Measurements from ENCODE around the gene ARHGAP8. TPM values are rescaled to one million over a fixed set of nuclear protein-coding genes. Genes with fewer than 3 reads are reported as not detected.

Gene ARHGAP8
- total RNA-seq, 1 donor from 2014 or later = 2.8 TPM

DNA sequence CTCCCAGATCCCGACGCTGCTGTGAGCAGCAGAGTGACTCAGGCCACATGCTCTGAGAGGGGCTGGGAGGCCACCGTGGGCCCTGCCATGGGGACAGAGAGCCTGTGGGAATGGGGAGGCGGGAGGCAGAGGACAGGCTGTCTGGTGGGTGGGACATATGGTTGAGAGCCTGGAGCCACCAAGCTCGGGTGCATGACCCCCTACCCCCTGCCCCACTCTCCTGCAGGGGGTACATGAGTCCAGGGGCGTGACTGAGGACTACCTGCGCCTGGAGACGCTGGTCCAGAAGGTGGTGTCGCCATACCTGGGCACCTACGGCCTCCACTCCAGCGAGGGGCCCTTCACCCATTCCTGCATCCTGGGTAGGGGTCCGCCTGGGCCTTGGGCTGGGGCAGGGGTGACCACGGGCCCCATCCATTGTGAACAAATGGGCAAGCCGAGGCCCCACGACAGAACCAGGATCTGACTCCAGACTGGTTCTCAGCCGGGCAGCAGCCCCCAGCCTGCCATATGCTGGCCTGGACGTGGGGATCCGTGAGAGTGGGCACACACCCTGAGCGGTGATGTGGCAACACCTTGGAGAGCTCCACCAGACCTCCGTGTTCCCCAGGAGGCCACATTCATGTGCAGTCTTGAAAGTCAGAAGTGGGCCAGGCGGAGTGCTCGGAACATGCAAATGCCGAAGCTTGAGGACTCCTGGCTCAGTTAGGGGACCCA lies 17.4 kb upstream of the ARHGAP8 start:
- peaks cover 5% of the 10 kb centered on the region for H3K36me3 Mint-ChIP-seq (ENCODE audit: low read depth, unreplicated experiment)
- H3K27me3 Mint-ChIP-seq (ENCODE audit: low read depth, unreplicated experiment) = no peaks in the 10 kb centered on the region
- no peaks in the 10 kb centered on the region for H3K9me3 Mint-ChIP-seq (ENCODE audit: unreplicated experiment)
- H2AFZ ChIP-seq (ENCODE audit: low read depth, low read length) = no peak overlapping the region
- peaks cover 23% of the 10 kb centered on the region for H4K20me1 ChIP-seq (ENCODE audit: insufficient read depth, low read length)
- H3K4me1 Mint-ChIP-seq (ENCODE audit: low read depth, unreplicated experiment) = peaks cover 4% of the 10 kb centered on the region
- H3K9me3 ChIP-seq (ENCODE audit: insufficient read depth, low read depth, low read length) = no peaks in the 10 kb centered on the region
- no peak overlapping the region for H3K9ac ChIP-seq (ENCODE audit: low read length)
- no peaks in the 10 kb centered on the region for H3K36me3 ChIP-seq (ENCODE audit: insufficient read depth, low read length)
- no peaks in the 10 kb centered on the region for H3K79me2 ChIP-seq (ENCODE audit: insufficient read depth, low read length)
- H3K4me3 Mint-ChIP-seq (ENCODE audit: unreplicated experiment) = no peak overlapping the region
- no peak overlapping the region for H3K4me2 ChIP-seq (ENCODE audit: low read length)
- H3K27ac Mint-ChIP-seq (ENCODE audit: unreplicated experiment) = no peak overlapping the region
- no peak overlapping the region for H3K4me3 ChIP-seq (ENCODE audit: insufficient read depth, low read depth, low read length)
- FAIRE-seq = no peak
- H3K27ac ChIP-seq (ENCODE audit: low read depth, low read length) = no peak overlapping the region
- TF ChIP-seq, protein P1, sequence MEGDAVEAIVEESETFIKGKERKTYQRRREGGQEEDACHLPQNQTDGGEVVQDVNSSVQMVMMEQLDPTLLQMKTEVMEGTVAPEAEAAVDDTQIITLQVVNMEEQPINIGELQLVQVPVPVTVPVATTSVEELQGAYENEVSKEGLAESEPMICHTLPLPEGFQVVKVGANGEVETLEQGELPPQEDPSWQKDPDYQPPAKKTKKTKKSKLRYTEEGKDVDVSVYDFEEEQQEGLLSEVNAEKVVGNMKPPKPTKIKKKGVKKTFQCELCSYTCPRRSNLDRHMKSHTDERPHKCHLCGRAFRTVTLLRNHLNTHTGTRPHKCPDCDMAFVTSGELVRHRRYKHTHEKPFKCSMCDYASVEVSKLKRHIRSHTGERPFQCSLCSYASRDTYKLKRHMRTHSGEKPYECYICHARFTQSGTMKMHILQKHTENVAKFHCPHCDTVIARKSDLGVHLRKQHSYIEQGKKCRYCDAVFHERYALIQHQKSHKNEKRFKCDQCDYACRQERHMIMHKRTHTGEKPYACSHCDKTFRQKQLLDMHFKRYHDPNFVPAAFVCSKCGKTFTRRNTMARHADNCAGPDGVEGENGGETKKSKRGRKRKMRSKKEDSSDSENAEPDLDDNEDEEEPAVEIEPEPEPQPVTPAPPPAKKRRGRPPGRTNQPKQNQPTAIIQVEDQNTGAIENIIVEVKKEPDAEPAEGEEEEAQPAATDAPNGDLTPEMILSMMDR (IDR thresholded peaks at IDR 0.05; ENCODE audit: insufficient read depth, low read depth, low read length) = no peak
- no peak for TF ChIP-seq EZH2 (IDR thresholded peaks at IDR 0.05; ENCODE audit: insufficient read depth, low read length)
- DNase-seq (ENCODE audit: low read depth) = no peak
- peaks cover 17% of the 10 kb centered on the region for H3K4me1 ChIP-seq (ENCODE audit: insufficient read depth, low read length)
- no peaks in the 10 kb centered on the region for H3K27me3 ChIP-seq (ENCODE audit: insufficient read depth, low read length)

DNA sequence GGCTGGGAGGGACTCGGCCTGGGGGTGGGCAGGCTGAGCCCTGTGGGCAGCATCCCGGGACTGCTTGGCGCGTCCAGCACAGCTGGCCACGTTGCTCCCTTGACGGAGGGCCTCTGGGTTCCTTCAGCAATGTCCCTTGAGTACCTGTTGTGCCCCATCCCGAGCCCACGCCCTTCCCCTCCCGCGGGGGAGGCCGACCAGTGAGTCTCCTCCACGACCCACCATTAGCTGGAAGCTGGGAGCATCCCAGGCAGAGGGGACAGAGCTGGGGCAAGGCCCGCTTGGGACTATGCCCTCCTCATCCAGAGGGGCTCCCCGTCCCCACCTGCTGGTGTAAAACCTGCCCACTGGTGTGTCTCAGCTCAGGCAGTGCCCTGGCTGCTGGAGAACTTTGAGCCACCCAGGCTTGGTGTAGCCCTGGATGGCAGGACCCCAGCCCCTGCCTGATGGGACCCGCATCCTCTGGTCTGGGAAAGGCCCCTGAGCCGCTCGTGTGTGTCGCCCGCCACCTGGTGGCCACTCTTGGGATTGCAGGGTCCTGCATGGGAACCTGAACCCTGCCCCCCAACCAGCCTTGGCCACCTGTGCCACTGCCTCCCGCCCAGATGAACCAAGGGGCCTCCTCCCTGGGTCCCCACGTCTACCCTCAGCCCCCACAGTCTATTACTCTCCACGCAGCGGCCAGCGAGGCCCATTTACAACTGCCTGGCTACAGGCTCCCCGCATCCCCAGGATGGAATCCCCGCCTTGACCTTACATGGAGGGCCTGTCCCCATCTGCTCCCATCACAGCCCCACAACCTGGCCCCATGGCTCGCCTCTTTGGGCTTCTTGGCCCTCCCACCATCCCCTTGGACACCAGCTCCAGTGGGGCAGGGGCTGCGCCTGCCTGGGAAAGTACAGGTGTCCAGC lies 16.6 kb upstream of the ARHGAP8 start:
- Histone ChIP-seq H4K20me1 (ENCODE audit: insufficient read depth, low read length) (peaks cover 15% of the 10 kb centered on the region), H3K4me3 (ENCODE audit: insufficient read depth, low read depth, low read length) (no peak overlapping the region), H3K4me1 (ENCODE audit: insufficient read depth, low read length) (peaks cover 16% of the 10 kb centered on the region), H3K4me2 (ENCODE audit: low read length) (no peak overlapping the region), H3K79me2 (ENCODE audit: insufficient read depth, low read length) (no peaks in the 10 kb centered on the region), H3K27ac (ENCODE audit: low read depth, low read length) (no peak overlapping the region), H3K27me3 (ENCODE audit: insufficient read depth, low read length) (no peaks in the 10 kb centered on the region), H3K9me3 (ENCODE audit: insufficient read depth, low read depth, low read length) (no peaks in the 10 kb centered on the region), H2AFZ (ENCODE audit: low read depth, low read length) (no peak overlapping the region), H3K36me3 (ENCODE audit: insufficient read depth, low read length) (no peaks in the 10 kb centered on the region), H3K9ac (ENCODE audit: low read length) (no peak overlapping the region)
- Mint-ChIP-seq H3K9me3 (ENCODE audit: unreplicated experiment) (no peaks in the 10 kb centered on the region), H3K27ac (ENCODE audit: unreplicated experiment) (no peak overlapping the region), H3K4me3 (ENCODE audit: unreplicated experiment) (no peak overlapping the region), H3K36me3 (ENCODE audit: low read depth, unreplicated experiment) (peaks cover 3% of the 10 kb centered on the region), H3K4me1 (ENCODE audit: low read depth, unreplicated experiment) (peaks cover 7% of the 10 kb centered on the region), H3K27me3 (ENCODE audit: low read depth, unreplicated experiment) (peaks cover 2% of the 10 kb centered on the region)
- FAIRE-seq = no peak
- DNase-seq (ENCODE audit: low read depth) = no peak
- no peak for TF ChIP-seq EZH2 (IDR thresholded peaks at IDR 0.05; ENCODE audit: insufficient read depth, low read length)
- TF ChIP-seq, protein P1 (IDR thresholded peaks at IDR 0.05; ENCODE audit: insufficient read depth, low read depth, low read length) = peak; percentile 78
